ENCODE data around the gene WDR87.

DNA sequence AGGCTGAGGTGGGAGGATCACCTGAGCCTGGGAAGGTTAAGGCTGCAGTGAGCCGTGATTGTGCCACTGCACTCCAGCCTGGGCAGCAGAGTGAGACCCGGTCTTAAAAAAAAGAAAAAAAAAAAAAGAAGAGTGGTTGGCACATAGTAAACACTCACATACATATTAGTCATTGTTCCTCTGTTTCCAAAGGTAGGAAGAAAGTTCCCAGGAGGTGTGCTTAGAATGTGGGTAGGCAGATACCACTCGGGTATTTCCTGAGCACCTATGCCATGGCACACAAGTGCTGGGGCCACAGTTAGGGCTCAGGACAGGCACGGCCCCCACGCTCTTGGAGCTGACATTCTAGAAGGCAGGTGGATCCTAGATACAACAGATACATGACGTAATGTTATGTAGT, 42.0 kb upstream of the WDR87 start:
- TF ChIP-seq ZNF121 (tag by site-specific recombination; IDR thresholded peaks at IDR 0.05): no peak
- TF ChIP-seq, protein P1, sequence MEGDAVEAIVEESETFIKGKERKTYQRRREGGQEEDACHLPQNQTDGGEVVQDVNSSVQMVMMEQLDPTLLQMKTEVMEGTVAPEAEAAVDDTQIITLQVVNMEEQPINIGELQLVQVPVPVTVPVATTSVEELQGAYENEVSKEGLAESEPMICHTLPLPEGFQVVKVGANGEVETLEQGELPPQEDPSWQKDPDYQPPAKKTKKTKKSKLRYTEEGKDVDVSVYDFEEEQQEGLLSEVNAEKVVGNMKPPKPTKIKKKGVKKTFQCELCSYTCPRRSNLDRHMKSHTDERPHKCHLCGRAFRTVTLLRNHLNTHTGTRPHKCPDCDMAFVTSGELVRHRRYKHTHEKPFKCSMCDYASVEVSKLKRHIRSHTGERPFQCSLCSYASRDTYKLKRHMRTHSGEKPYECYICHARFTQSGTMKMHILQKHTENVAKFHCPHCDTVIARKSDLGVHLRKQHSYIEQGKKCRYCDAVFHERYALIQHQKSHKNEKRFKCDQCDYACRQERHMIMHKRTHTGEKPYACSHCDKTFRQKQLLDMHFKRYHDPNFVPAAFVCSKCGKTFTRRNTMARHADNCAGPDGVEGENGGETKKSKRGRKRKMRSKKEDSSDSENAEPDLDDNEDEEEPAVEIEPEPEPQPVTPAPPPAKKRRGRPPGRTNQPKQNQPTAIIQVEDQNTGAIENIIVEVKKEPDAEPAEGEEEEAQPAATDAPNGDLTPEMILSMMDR (tag by site-specific recombination; IDR thresholded peaks at IDR 0.05): no peak
- TF ChIP-seq, protein P2, sequence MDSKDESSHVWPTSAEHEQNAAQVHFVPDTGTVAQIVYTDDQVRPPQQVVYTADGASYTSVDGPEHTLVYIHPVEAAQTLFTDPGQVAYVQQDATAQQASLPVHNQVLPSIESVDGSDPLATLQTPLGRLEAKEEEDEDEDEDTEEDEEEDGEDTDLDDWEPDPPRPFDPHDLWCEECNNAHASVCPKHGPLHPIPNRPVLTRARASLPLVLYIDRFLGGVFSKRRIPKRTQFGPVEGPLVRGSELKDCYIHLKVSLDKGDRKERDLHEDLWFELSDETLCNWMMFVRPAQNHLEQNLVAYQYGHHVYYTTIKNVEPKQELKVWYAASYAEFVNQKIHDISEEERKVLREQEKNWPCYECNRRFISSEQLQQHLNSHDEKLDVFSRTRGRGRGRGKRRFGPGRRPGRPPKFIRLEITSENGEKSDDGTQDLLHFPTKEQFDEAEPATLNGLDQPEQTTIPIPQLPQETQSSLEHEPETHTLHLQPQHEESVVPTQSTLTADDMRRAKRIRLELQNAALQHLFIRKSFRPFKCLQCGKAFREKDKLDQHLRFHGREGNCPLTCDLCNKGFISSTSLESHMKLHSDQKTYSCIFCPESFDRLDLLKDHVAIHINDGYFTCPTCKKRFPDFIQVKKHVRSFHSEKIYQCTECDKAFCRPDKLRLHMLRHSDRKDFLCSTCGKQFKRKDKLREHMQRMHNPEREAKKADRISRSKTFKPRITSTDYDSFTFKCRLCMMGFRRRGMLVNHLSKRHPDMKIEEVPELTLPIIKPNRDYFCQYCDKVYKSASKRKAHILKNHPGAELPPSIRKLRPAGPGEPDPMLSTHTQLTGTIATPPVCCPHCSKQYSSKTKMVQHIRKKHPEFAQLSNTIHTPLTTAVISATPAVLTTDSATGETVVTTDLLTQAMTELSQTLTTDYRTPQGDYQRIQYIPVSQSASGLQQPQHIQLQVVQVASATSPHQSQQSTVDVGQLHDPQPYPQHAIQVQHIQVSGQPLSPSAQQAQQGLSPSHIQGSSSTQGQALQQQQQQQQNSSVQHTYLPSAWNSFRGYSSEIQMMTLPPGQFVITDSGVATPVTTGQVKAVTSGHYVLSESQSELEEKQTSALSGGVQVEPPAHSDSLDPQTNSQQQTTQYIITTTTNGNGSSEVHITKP (tag by site-specific recombination; IDR thresholded peaks at IDR 0.05): no peak
- TF ChIP-seq ZNF19 (tag by site-specific recombination; IDR thresholded peaks at IDR 0.05; ENCODE audit: low read depth): no peak
